SK-N-SH (cell line): Measurements from ENCODE around the gene RAB15. TPM values are rescaled to one million over a fixed set of nuclear protein-coding genes. Genes with fewer than 3 reads are reported as not detected.

Experiments used
- CTCF ChIA-PET: fragments of 300-600, 350-600 bp; formaldehyde crosslinking; extraction: SDS; loops from one replicate; lab custom pipeline; 2021; lab: Yijun Ruan, JAX
- POLR2A ChIA-PET: fragments of 350-600 bp; sonication (Branson Sonifier 250); formaldehyde crosslinking; extraction: SDS; loops from one replicate; lab custom pipeline; 2020; ENCODE audit warnings: antibody characterized with exemption, inconsistent platforms; lab: Yijun Ruan, JAX
- DNase-seq: peaks from one replicate; pipeline ENCODE4 v3.0.0; 2012
- H2AFZ ChIP-seq: fragments of 200-600 bp; sonication (generic); 2 replicates; pipeline ENCODE4 v1.8.1; 2016; ENCODE audit warnings: antibody characterized with exemption, mild to moderate bottlenecking, low read depth
- H3F3A ChIP-seq: fragments of 200-600 bp; sonication (generic); replicated peaks from 2 replicates; pipeline ENCODE3; 2016; ENCODE audit warnings: antibody characterized with exemption, mild to moderate bottlenecking; ENCODE audit not compliant: insufficient read depth
- H3K27ac ChIP-seq, 2 experiments: fragments of 200-500 bp in 1 of 2; fragments of 200-600 bp in 1 of 2; sonication (Bioruptor generic) in 1 of 2; sonication (generic), shearing (Covaris generic) in 1 of 2; 2 replicates each; pipeline versions ENCODE4 v1.5.1 to v1.6.1; 2014 to 2016; ENCODE audit warnings: low read depth in 2 of 2, inconsistent platforms in 1 of 2, low read length in 1 of 2, mild to moderate bottlenecking in 1 of 2, mixed read lengths in 1 of 2
- H3K27me3 ChIP-seq: fragments of 200-600 bp; sonication (generic), shearing (Covaris generic); 2 replicates; pipeline ENCODE4 v1.6.1; 2016; ENCODE audit warnings: mixed run types; ENCODE audit not compliant: insufficient read depth
- H3K36me3 ChIP-seq, 2 experiments: fragments of 200-500 bp in 1 of 2; fragments of 200-600 bp in 1 of 2; sonication (Bioruptor generic) in 1 of 2; sonication (generic) in 1 of 2; replicated peaks in 1 of 2; 2 replicates each; pipeline versions ENCODE3 to v1.5.1; 2014 to 2016; ENCODE audit warnings: low read length in 1 of 2, mild to moderate bottlenecking in 1 of 2; ENCODE audit not compliant: insufficient read depth in 2 of 2, control insufficient read depth in 1 of 2
- H3K4me1 ChIP-seq, 2 experiments: fragments of 200-500 bp in 1 of 2; fragments of 200-600 bp in 1 of 2; sonication (Bioruptor generic) in 1 of 2; sonication (generic), shearing (Covaris generic) in 1 of 2; 2 replicates each; pipeline versions ENCODE4 v1.5.1 to v1.6.1; 2014 to 2016; ENCODE audit warnings: low read depth in 1 of 2, low read length in 1 of 2, mixed run types in 1 of 2; ENCODE audit not compliant: insufficient read depth in 2 of 2, control insufficient read depth in 1 of 2
- H3K4me2 ChIP-seq: fragments of 200-600 bp; sonication (generic), shearing (Covaris generic); 2 replicates; pipeline ENCODE4 v1.6.1; 2017; ENCODE audit warnings: mixed run types
- H3K4me3 ChIP-seq, 2 experiments: fragments of 200-500 bp in 1 of 2; fragments of 200-600 bp in 1 of 2; sonication (Bioruptor generic) in 1 of 2; sonication (generic), shearing (Covaris generic) in 1 of 2; 2 replicates each; pipeline versions ENCODE4 v1.5.1 to v1.8.1; 2014 to 2016; ENCODE audit warnings: low read depth in 2 of 2, inconsistent platforms in 1 of 2, low read length in 1 of 2, mild to moderate bottlenecking in 1 of 2, mixed read lengths in 1 of 2, moderate library complexity in 1 of 2
- H3K79me2 ChIP-seq: fragments of 200-600 bp; sonication (generic); 2 replicates; pipeline ENCODE4 v1.8.1; 2017; ENCODE audit warnings: mild to moderate bottlenecking; ENCODE audit not compliant: insufficient read depth
- H3K9ac ChIP-seq: fragments of 200-600 bp; sonication (generic); 2 replicates; pipeline ENCODE4 v1.6.1; 2017; ENCODE audit warnings: mixed run types
- H3K9me2 ChIP-seq: fragments of 200-600 bp; sonication (generic); 2 replicates; pipeline ENCODE4 v1.6.1; 2017; ENCODE audit warnings: mixed run types
- H3K9me3 ChIP-seq: fragments of 200-600 bp; sonication (generic); 2 replicates; pipeline ENCODE4 v1.6.1; 2017; ENCODE audit warnings: mixed run types, mild to moderate bottlenecking, moderate library complexity
- H4K20me1 ChIP-seq: fragments of 200-600 bp; sonication (generic); 2 replicates; pipeline ENCODE4 v1.6.1; 2017; ENCODE audit warnings: mild to moderate bottlenecking, mixed run types; ENCODE audit not compliant: insufficient read depth
- CHD2 ChIP-seq: fragments of 150-350 bp; IDR thresholded peaks from 2 replicates; pipeline ENCODE4 v1.6.1; 2018; ENCODE audit warnings: low read length; ENCODE audit not compliant: partially characterized antibody
- CTCF ChIP-seq: fragments of 200-600 bp; sonication (generic); IDR thresholded peaks from 2 replicates; pipeline ENCODE4 v1.6.1; 2017; ENCODE audit warnings: antibody characterized with exemption, mild to moderate bottlenecking, moderate library complexity
- EP300 ChIP-seq, 2 experiments: IDR thresholded peaks; 2 replicates each; pipeline versions ENCODE4 v1.4.0 to v1.6.1; 2012; ENCODE audit warnings: borderline replicate concordance in 1 of 2, low read depth in 1 of 2, low read length in 1 of 2
- FOXJ3 ChIP-seq: sonication (generic); formaldehyde crosslinking; IDR thresholded peaks from 2 replicates; pipeline ENCODE4 v1.5.1; 2020; ENCODE audit warnings: mild to moderate bottlenecking, missing genetic modification reagents
- MAX ChIP-seq: IDR thresholded peaks from 2 replicates; pipeline ENCODE4 v1.4.0; 2012; ENCODE audit warnings: low read depth
- MEF2A ChIP-seq: IDR thresholded peaks from 2 replicates; pipeline ENCODE4 v1.4.0; 2012; ENCODE audit warnings: low read depth, borderline replicate concordance
- RAD21 ChIP-seq: IDR thresholded peaks from 2 replicates; pipeline ENCODE4 v1.6.1; 2012; ENCODE audit warnings: mild to moderate bottlenecking, low read length
- RFX5 ChIP-seq: IDR thresholded peaks from 2 replicates; pipeline ENCODE4 v1.6.1; 2012; ENCODE audit warnings: mild to moderate bottlenecking, improper control_type of control experiment, low read length
- SMC3 ChIP-seq: IDR thresholded peaks from 2 replicates; pipeline ENCODE4 v1.6.1; 2012; ENCODE audit warnings: low read depth, low read length, improper control_type of control experiment
- TAF1 ChIP-seq: IDR thresholded peaks from 2 replicates; pipeline ENCODE4 v1.6.1; 2012; ENCODE audit warnings: low read depth, mild to moderate bottlenecking, low read length, moderate library complexity, borderline replicate concordance
- TEAD4 ChIP-seq: IDR thresholded peaks from 2 replicates; pipeline ENCODE4 v1.4.0; 2012; ENCODE audit warnings: mild to moderate bottlenecking, borderline replicate concordance; ENCODE audit not compliant: insufficient read depth
- YY1 ChIP-seq: IDR thresholded peaks from 2 replicates; pipeline ENCODE4 v1.4.0; 2012; ENCODE audit warnings: low read depth, mild to moderate bottlenecking
- WGBS: methylation state at CpG from one replicate; pipeline ENCODE4 v1.1.6; 2017; ENCODE audit warnings: low lambda C conversion rate; 5-methylcytosine and 5-hydroxymethylcytosine counted together
- polyA plus RNA-seq, 3 experiments: library from polyadenylated mRNA; depleted of rRNA; stranded (reverse); fragments of >200 nt; gene quantifications; 2 replicates each; pipeline ENCODE4 v1.2.3, GENCODE V29; 2012
- TF ChIP-seq, protein P1 (sequence below): IDR thresholded peaks from 2 replicates; pipeline ENCODE4 v1.4.0; 2012; ENCODE audit warnings: low read depth, borderline replicate concordance

Gene RAB15
- polyA plus RNA-seq (2012; rRNA removed) = 14.2 and 14.8 TPM in 2 replicates
- polyA plus RNA-seq (2012; cell fraction: cytosol; rRNA removed) = 10.6 and 12.3 TPM in 2 replicates
- polyA plus RNA-seq (2012; cell fraction: nucleus; rRNA removed) = 31.4 and 35.1 TPM in 2 replicates

- DNase-seq = peak; percentile 90
- Histone ChIP-seq H3K9ac (peak within 1 kb of the TSS; percentile 67), H3K27me3 (no peaks in the 10 kb centered on the region), H3K4me3 (peak within 1 kb of the TSS; percentile 59 to 69), H3K36me3 (peaks cover 0 to 3% of the 10 kb centered on the region in 2 experiments), H3K27ac (peak within 1 kb of the TSS in 1 of 2 experiments; percentile 35; a peak in 1 of 4 replicates), H2AFZ (peak within 1 kb of the TSS; percentile 96)
- POLR2A ChIA-PET = interaction anchor here (0.6 kb wide), 1 partner anchor 16 kb away, joined by 4 read pairs; no protein-coding TSS in a partner anchor
- no peak for TF ChIP-seq YY1
- no peak for TF ChIP-seq TAF1
- no peak for TF ChIP-seq CHD2
- TF ChIP-seq EP300 (IDR thresholded peaks at IDR 0.05; ENCODE audit: borderline replicate concordance in 1 of 2, low read depth in 1 of 2, low read length in 1 of 2) = no peak
- TF ChIP-seq FOXJ3 (CRISPR knock-in tag) = no peak
- TF ChIP-seq, protein P1, sequence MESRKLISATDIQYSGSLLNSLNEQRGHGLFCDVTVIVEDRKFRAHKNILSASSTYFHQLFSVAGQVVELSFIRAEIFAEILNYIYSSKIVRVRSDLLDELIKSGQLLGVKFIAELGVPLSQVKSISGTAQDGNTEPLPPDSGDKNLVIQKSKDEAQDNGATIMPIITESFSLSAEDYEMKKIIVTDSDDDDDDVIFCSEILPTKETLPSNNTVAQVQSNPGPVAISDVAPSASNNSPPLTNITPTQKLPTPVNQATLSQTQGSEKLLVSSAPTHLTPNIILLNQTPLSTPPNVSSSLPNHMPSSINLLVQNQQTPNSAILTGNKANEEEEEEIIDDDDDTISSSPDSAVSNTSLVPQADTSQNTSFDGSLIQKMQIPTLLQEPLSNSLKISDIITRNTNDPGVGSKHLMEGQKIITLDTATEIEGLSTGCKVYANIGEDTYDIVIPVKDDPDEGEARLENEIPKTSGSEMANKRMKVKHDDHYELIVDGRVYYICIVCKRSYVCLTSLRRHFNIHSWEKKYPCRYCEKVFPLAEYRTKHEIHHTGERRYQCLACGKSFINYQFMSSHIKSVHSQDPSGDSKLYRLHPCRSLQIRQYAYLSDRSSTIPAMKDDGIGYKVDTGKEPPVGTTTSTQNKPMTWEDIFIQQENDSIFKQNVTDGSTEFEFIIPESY = no peak
- TF ChIP-seq RFX5 = no peak
- no peak for TF ChIP-seq MEF2A
- TF ChIP-seq RAD21 = no peak
- no peak for TF ChIP-seq SMC3
- TF ChIP-seq MAX = no peak
- TF ChIP-seq CTCF = no peak
- no peak for TF ChIP-seq TEAD4
- TF ChIP-seq, all 33 proteins: peak for 0
- WGBS = 7% methylated on average over 18 of the region's 96 CpGs
- Histone ChIP-seq H3F3A (no peaks in the 10 kb centered on the region), H4K20me1 (no peaks in the 10 kb centered on the region), H3K9me2 (no peaks in the 10 kb centered on the region), H3K4me1 (peaks cover 10 to 19% of the 10 kb centered on the region in 2 experiments; a peak in 3 of 4 replicates), H3K4me2 (peak within 1 kb of the TSS; percentile 96), H3K9me3 (no peaks in the 10 kb centered on the region), H3K79me2 (no peaks in the 10 kb centered on the region)
- CTCF ChIA-PET = interaction anchor here (0.9 to 1.6 kb wide), 3 partner anchors 12 to 80 kb away, joined by 3 to 7 read pairs (median 3); no protein-coding TSS in a partner anchor
Measured at GRCh38 chr14:64971943-64972791, at the start of gene RAB15. RAB15 (minus strand) TSS chr14:64972336; CDS start chr14:64972076, 260 bp downstream.
